HG03354 (cell line): ENCODE results near the gene LRMDA.

Source experiments
- ATAC-seq: cut with Tn5 transposase; IDR thresholded peaks from one replicate; pipeline ENCODE4 v1.9.1; 2021; ENCODE audit warnings: mild to moderate bottlenecking; ENCODE audit not compliant: unreplicated experiment, poor library complexity, severe bottlenecking

Gene LRMDA

DNA sequence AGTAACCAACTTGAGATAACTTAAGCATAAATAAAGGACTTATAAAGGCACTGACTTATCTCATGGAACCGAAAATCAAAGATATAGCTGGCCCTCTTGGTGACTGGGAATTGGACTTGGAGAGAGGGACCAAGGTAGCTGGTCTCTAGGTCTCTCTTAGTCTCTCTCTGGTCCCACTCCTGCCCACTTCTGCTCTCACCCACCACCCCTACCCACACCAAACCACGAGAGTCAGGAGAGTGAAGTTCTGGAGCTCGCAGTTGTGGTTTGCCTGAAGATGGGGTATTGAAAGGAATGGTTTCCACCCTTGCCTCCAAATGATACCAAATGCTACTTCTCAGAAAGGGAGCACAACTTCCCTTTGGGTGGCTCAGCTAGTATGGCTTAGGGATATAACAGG, 216.3 kb downstream of the LRMDA start:
- no peak for ATAC-seq

DNA sequence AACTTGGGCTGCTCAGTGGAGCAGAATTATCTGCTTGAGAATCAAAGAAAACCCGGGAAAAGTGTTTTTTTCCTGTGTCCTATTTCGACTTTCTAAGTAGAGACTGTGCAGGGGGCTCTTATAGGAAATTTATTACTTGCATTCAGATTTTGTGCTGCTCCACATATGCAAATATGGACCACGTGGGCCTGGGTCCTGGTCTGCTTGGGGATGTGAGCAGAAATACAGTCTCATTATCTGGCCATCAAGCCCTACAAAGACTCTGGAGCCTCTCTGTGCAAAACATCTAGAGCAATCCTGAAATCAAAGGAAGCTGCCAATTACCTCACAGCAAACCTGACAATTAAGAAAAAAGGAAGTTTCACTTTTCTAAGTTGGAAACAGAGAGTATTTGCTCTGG, 216.9 kb downstream of the LRMDA start:
- ATAC-seq = no peak

GRCh38 chr10:75648854-75649253, 217.4 kb downstream of the LRMDA start:
- ATAC-seq = no peak

- ATAC-seq = no peak
Observed at GRCh38 chr10:75649466-75649865, 218.0 kb downstream of the LRMDA start.

- ATAC-seq = no peak
Observed at GRCh38 chr10:75650648-75651047, 219.2 kb downstream of the LRMDA start.

- ATAC-seq = no peak
Observed at GRCh38 chr10:75651417-75651816, 220.0 kb downstream of the LRMDA start.

- ATAC-seq = no peak
Observed at GRCh38 chr10:75652146-75652740, 220.8 kb downstream of the LRMDA start.

- ATAC-seq = no peak
Observed at GRCh38 chr10:75653761-75654160, 222.3 kb downstream of the LRMDA start.

DNA sequence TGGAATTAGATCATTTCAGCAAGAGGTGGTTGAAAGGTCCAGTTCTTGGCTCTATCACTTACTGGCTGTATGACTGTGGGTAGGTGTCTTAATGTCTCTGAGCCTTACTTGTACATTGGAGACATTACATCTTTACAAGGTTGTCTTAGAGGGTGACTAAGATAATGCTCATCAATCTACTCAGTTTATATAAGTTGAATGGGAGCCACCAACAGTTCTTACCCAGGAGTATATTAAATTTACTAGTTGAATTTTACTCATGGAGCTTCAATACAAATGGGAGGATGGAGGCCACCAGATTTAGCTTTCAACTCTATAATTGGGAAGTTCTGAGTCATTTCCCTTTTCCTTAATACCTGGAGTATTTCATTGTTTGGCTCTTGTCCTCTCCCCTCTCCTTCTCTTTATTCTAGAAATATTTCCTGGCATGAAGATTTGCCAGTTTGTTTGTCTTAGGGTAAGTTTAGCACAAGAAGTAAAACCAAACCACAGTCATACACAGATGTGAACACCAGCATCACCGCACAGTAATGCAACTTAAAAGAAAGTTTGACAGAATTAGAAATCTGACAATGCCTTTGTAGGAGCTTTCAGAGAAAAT, 222.8 kb downstream of the LRMDA start:
- no peak for ATAC-seq

GRCh38 chr10:75654772-75655171, 223.3 kb downstream of the LRMDA start:
- no peak for ATAC-seq

DNA sequence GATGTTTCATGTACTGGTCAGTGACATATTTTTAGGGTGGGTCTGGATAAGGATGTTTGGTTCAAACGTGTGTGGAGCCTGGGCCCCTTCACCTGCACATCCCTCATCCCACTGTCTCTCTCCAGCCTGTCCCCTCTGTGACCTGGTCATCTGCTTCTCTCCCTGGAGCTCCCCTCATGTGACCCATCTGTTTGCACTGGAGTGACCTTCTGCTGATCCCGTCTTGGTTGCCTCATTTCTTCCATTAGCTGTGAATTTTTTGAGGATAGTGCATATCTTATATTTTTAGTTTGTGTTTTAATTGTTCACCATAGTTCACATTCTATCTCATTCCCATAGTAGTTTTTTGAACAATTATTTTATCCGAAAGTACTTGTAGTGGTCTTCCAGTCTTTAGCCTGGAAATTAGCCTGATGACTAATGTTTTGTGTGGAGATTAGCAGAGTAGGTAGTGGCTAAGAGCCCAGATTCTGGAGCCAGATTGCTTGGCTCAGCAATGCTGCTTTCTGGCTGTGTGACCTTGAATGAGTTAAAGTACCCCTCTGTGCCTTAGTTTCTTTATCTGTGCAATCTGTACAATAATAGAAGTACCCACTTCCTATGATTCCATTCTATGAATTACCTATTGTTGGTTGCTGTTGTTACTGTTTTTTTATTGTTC, 224.5 kb downstream of the LRMDA start:
- no peak for ATAC-seq

- ATAC-seq = no peak
Observed at GRCh38 chr10:75657351-75657750, 225.9 kb downstream of the LRMDA start.

GRCh38 chr10:75658036-75658435, 226.6 kb downstream of the LRMDA start:
- ATAC-seq = no peak

- no peak for ATAC-seq
Observed at GRCh38 chr10:75658496-75658895, 227.1 kb downstream of the LRMDA start.

GRCh38 chr10:75658915-75659314, 227.5 kb downstream of the LRMDA start:
- ATAC-seq = no peak

DNA sequence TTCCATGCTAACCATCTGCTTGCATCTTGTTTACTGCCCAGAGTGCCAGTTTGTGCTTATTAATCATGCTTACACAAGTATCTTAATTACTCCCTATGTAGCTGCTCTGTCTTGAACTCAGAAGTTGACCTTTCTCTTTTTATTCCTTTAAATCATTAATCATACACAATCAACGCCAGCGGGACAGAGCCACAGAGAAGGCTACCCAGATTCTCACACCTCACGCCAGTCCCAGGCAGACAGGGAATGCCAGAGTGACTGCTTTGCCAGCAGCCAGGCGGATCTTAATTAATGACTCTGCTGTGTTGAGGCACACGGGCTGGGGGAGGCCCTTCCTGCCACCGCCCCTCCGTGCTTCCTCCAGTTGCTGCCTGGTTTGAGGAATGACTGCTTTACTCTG, 229.4 kb downstream of the LRMDA start:
- ATAC-seq = no peak

DNA sequence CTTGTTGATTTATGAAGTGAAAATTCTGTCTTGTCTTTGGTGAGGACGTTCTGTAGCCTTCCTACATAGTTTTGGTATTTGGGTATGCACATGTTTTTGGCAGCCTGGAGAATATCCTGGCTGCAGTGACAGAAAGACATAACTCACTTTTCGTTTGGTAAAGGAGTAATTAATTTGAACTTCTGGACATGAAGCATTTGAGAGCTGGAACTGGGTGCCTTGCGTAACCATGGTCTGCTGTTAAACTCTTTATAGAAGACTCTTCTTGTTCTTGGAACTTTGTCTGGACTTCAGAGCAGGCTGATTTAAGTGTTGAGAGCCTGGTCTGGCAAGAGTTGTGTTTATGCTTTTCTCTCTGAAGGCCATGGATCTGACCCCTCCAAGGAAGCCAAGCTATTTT, 231.3 kb downstream of the LRMDA start:
- no peak for ATAC-seq

DNA sequence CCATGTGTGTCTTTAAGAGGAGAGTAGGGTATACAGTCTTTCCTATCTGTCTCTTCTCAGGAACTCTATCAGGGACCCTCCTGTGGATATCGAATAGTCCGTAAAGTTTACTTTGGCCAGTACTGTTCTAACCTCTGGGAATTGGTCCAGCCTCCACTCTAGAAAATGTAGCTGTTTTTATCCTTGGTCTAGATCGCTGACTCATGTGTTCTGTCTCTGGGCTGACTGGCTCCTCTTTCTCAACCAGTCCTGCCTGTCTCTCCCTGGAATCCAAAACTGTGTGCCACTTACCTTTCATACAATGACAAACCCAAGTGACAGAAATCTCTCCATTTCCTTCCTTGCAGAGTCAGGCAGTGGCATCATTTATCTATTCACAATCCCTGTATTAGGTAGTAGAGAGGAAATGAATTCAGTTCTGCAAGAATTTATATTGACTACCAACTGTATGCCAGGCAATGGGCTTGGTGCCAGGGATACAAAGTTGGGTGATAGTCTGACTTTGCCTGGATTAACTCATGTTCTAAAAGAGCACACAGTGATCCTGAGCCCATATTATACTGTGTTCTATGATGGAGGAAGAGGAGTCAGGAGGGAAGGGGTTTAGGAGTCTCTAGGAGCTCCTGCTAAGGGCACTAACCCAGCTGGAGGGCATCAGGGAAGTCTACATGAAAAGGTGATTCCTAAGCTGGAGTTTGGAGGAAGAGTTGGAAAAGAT, 232.7 kb downstream of the LRMDA start:
- no peak for ATAC-seq

GRCh38 chr10:75664968-75665367, 233.5 kb downstream of the LRMDA start:
- no peak for ATAC-seq

DNA sequence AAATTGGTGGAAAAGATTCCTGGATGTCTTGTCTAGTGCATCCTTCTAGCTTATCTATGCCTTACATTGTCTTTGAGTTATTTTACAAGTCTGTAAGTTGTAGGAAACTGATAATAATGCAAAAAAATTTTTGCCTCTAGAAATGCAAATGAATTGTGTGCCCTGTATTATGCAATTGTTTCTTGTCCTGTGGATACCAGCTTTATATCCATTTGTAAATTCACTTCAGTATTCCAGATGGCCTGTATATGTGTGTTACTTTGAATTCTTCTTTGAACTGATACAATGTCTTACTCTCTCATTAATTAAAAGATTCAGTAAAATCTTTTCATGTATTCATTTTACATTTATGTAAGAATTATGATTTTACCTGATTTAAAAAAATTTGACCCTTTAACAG, 234.3 kb downstream of the LRMDA start:
- ATAC-seq = no peak
